IPS-18c (cell line): ENCODE results near the gene ZNF672.
A peak's percentile ranks its signal among the peaks of the same experiment; 100 is the strongest.
"Not testable (repeated sequence)": the region's sequence is repeated elsewhere in the genome, so short reads cannot be mapped to it uniquely, and the experiment has no call there.

Experiments
- H3K4me3 ChIP-seq: 2 replicates; pipeline ENCODE4 v1.7.0; 2013; ENCODE audit warnings: low read depth, mild to moderate bottlenecking, low read length, moderate library complexity; ENCODE audit not compliant: insufficient read depth
- H3K9me3 ChIP-seq: one replicate; pipeline ENCODE4 v1.6.1; 2013; ENCODE audit warnings: mild to moderate bottlenecking, low read length, moderate library complexity; ENCODE audit not compliant: control insufficient read depth, insufficient read depth

The ZNF672 gene

DNA sequence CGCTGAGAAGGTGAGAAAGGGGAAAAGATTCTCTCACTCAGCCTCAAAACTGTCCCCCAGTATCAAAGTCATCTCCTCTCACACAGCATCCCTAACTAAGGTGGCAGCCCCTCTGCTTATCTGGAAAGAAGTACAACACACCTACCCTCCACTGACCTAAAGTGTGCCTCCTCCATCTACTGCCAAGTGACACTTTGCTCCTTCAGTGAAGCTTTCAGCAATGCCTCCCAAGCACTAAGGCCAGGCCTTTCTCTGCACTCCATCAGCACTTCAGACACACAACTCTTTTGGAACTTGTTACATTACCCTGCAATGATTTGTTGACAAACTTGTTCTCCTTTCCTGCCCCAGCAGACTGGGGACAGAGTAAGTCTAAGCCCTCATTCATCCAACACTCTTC, 13.7 kb upstream of the ZNF672 start:
- Histone ChIP-seq H3K4me3 (no peak overlapping the region), H3K9me3 (no peaks in the 10 kb centered on the region)

DNA sequence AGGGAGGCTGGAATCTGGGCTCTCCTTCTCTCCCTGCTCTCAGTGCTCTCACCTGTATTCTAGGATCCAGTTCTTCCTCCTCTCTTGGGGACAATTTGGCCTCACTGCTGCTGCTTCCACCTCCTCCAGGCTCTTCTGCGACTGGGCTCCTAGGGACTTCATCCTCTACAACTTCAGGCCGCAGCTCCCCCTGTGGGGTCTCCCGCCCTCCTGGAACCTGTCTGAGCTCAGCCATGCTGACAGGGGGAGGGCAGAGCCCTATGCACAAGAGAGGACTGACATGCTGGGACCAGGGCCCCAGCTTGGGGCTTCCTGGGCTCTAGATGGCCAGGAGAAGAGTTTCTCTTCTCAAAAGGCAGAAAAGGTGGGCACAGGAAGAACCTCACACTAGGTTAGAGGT, 13.3 kb upstream of the ZNF672 start:
- Histone ChIP-seq H3K9me3 (no peaks in the 10 kb centered on the region), H3K4me3 (no peak overlapping the region; the same call in 1 of the 2 replicates)

DNA sequence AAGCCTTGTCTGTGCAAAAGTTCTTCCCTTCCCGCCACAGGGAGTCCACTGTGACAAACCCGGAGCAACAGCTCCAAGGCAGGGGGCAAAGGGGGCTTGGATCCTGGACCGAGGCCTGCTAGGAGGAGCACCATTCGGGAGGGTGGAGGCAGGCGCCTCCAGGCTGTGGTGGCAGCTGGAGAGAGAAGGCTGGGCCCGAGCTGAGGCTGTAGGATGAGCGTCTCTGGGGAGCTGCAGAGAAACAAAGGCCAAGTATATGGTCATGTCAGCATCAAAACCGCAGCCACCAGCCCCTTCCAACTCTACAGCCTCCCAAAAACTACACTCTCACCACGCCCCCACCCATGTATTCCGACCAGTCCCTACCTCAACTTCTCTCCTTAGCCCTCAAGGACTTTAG, 12.9 kb upstream of the ZNF672 start:
- Histone ChIP-seq H3K4me3 (peak overlapping the region; percentile 87), H3K9me3 (no peaks in the 10 kb centered on the region)

DNA sequence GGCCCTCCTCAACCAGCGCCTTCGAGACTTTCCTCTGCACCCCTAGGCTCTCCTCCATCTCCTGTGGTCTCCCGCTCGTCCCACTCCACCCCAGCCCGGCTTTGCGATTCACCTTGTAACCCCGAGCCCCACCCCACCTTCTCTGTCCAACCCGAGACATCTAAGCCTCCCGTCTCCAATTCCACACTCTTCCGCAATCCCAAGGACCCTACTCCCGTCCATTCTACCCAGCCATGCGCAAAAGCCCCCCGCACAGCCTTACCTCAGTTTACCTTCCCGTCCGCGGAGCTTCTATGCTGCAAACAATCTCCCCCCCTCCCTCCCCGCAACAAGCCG, 12.5 kb upstream of the ZNF672 start:
- no peaks in the 10 kb centered on the region for H3K9me3 ChIP-seq
- peak overlapping the region; percentile 87 for H3K4me3 ChIP-seq

DNA sequence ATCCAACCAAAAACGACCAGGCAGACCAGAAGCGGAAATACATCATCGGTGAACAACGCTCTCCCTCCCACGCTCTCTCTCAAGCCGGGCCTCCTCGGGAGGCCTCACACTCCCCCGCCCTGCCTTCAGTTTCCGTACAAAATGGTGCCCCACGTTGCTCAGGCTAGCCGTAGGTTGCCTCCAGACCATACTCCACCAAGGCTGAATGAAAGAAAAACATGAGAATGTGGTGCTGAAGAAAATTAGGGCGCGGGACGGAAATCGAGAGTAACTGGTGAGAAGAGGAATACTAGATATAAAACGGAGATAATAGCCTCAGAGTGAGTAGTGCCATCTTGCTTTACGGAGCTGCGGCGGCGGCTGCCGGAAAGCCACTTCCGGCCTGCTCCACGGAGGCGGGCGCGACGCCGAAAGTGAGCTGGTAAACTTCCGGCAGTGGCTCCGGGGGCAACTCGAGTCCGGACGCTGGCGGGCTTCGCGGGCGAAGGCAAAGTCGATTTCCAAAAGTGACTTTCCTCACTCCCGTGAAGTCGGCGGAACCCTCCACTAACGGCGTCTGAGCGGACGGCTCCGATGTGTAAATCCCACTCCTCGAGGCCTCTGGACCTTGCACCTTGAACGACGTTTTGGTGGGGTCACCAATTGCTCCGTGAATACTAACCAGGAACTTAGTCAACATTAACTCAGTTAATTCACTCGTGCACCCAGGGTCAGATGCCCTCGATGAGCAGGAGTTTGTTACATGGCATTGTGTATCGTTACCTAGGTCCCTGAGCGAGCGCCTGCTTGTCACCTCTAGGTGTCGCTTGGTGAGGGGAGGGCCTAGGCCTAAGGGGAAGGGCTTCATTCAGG, 11.9 kb upstream of the ZNF672 start, which contains the start of gene SH3BP5L:
Gene SH3BP5L, minus strand, starts transcription at position 7 of the 852 bp plus-strand sequence. CDS start 980 bp downstream, outside the sequence.
- H3K4me3 ChIP-seq = peak within 1 kb of the TSS; percentile 87
- no peaks in the 10 kb centered on the region for H3K9me3 ChIP-seq

DNA sequence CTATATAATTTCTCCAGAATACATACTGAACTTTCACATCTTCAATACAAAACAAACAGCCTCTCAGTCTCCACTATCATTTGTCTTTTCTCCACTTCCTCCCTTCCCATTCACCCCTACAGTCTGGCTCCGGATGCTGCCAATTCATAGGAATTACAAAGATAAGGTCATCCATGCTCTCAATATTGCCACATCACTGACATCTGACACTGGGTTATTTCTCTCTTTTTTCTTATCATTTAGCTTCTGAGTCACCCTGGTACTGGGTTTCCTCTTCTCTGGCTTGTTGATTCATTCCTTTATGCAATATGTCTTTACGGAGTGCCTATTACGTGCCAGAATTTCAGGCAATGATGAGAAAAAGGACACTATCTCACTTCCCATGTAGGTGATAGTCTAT, 9.2 kb upstream of the ZNF672 start:
- Histone ChIP-seq H3K9me3 (no peaks in the 10 kb centered on the region), H3K4me3 (no peak overlapping the region)

DNA sequence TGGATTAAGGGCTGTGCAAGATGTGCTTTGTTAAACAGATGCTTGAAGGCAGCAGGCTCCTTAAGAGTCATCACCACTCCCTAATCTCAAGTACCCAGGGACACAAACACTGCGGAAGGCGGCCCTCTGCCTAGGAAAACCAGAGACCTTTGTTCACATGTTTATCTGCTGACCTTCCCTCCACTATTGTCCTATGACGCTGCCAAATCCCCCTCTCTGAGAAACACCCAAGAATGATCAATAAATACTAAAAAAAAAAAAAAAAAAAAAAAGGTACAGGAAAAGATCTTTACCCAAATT, 7.4 kb upstream of the ZNF672 start:
- H3K4me3 ChIP-seq, H3K9me3 ChIP-seq: not testable (repeated sequence)

DNA sequence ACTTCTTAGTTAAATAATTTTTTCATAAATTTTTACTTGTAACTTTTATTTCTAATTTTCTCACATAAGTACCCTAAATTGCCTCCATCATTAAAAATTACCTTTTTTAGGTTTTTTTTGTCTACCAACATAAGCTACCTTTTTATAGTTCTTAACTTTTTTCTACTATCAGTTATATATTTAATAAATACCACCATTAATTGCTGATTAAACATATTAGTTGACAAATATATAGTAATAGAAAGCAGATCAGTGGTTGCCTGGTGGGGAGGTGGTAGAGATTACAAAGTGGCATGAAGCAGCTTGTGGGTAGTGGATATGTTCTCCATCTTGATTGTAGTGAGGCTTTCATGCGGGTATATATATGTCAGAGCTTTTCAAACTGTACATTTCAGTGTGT, 6.2 kb upstream of the ZNF672 start:
- Histone ChIP-seq H3K9me3 (no peaks in the 10 kb centered on the region), H3K4me3 (no peak overlapping the region)

DNA sequence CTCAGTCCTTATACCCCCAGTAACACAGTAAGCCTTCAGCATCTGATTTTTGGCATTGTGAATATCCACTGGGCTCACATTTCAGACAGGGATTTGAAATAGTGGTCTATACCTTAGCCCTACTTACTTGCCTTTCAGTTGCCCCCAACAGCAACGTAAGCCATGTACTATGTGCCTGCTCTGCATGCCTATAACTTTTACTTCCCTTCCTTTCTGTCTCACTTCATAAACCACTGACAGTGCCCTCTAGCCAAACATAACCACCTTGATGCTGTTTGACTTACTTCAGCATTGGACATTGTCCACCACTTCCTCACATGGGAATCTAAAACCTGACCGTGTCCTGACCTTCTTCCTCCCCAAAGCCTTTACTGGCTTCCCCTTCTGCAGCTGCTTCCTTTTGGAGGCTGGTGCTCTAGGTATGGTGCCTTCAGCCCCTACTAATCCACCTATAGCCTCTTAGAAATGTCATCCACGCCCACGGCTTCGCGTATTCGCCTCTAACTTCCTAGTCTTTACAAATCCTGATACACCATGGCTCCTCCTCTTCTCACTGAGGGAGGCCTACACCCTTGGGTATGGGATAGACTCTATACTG, 3.6 kb upstream of the ZNF672 start:
- Histone ChIP-seq H3K9me3 (no peaks in the 10 kb centered on the region), H3K4me3 (no peak overlapping the region)

DNA sequence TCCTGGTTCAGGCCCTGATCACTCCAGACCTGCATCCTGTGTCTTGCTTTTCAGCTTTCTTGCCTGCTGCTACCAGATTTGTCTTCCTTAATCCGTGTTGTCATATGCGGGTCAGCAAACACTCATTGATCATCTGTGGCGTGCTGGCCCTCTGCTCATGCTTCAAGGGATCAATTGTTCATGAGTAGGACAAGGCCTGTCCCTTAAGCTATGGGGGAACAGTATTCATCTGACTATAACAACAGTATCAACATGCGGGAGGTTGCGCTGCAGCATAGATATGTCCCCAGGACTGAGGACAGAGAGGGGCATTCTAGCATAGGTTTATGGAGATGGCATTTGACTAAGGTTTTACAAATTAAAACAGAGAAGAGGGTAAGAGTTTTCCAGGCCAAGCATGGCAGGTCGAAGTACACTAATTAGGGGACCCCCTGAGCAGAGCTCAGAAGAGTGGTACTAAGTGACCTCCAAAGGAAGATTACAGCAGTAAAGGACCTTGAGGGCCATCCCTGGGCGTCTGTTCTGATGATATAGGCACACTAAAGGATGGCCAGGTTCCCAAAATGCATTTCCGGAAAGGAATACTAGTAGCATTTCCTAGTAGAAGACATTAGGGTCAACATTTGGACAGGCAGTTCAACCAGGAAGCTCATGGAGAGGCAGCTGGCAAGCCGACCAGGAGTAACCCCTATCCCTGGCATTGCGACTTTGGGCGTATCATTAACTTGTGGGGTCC, 811 bp upstream of the ZNF672 start:
- H3K9me3 ChIP-seq = no peaks in the 10 kb centered on the region
- peak overlapping the region; percentile 46 for H3K4me3 ChIP-seq

DNA sequence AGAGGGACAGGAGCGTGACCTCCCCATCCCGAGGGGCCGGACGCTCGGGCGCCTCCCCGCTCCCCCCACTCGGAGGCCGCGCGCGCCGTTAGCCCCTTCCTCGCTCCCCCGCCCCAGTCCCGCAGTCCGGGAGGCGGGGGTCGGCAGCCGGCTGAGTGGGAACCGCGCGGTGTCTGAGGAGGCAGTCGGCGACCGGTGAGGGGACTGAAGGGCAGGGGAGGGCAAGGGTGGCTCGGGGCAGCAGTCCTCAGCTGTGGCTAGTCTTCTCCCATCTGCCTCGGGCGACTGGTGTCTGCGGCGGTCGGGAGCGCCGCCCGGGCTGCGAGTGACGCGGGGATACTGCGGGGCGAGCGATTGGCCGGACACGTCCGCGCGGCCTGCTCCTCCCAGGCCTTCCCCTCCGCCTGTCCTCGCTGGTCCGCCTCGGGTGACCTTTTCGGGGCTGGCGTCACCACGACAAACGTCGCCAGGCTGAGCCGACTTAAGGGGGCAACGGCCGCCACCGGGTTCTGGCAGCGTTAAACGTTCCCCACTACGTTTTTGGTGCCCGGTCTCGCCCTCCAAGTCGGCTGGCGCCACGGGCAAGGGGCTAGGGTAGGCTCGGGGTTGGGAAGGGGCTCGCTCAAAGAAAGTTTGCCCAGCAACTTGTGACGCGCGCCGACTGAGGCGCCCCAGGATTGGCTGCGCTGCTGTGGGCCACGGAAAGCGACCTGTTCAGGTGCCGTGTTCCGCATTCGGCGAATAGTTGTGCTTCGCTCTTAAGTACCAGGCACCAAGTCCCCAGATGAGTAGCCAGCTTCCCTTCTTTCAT, 538 bp downstream of the ZNF672 start:
- Histone ChIP-seq H3K9me3 (no peaks in the 10 kb centered on the region), H3K4me3 (peak overlapping the region; percentile 98)

DNA sequence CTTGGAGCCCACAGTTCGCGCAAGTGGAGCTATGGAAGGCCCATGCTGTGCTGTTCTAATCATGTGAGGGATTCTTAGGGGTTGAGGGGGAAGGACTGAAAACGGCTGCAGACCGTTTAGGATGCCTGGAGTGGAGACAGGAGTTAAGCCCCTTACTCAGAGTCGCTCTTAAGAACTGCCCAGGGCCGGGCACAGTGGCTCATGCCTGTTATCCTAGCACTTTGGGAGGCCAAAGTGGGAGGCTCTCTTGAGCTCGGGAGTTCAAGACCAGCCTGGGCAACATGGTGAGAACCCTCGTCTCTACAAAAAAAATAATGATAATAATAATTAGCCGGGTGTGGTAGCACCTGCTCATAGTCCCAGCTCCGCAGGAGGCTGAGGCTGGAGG, 1.1 kb downstream of the ZNF672 start:
- Histone ChIP-seq H3K9me3 (no peaks in the 10 kb centered on the region), H3K4me3 (peak overlapping the region; percentile 98)

DNA sequence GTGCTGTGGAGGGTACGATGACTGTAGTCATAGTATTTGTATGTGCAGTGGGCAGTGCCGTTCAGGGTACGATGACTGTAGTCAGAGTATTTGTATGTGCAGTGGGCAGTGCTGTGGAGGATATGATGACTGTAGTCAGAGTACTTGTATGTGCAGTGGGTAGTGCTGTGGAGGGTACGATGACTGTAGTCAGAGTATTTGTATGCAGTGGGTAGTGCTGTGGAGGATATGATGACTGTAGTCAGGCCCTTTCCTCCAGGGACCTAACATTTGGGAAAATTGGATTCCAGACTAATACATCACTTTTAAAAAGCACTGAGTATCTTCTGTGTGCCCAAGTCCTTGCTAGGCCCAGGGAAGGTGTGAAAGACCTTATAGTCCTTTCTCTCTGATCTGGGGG, 2.9 kb downstream of the ZNF672 start:
- no peaks in the 10 kb centered on the region for H3K9me3 ChIP-seq
- H3K4me3 ChIP-seq = no peak overlapping the region

DNA sequence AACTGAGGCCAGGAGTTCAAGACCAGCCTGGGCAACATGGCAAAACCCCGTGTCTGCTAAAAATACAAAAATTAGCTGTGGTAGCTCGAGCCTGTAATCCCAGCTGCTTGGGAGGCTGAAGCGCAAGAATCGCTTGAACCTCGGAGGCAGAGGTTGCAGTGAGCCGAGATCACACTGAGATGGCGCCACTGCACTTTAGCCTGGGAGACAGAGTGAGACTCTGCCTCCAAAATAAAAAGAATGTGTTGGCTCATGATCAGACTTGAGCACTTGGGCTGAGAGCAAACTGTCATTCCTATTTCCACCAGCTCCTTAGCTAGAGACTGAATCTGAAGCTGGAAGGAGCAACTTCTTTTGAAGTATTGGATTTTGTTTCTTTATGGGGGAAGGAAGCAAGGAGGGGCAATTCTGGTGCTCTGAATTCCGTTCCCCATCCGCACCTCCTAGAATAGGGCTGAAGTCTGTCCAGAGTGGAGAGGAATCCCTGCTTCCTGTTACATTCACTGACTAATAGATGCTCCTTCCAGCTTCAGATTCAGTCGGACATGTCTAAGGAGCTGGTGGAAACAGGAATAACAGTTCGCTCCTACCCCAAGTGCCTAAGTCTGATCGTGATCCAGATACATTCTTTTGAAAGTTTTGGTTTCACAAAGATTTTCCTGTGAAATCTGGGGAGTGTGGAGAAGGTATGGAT, 3.8 kb downstream of the ZNF672 start:
- Histone ChIP-seq H3K4me3 (no peak overlapping the region), H3K9me3 (no peaks in the 10 kb centered on the region)

DNA sequence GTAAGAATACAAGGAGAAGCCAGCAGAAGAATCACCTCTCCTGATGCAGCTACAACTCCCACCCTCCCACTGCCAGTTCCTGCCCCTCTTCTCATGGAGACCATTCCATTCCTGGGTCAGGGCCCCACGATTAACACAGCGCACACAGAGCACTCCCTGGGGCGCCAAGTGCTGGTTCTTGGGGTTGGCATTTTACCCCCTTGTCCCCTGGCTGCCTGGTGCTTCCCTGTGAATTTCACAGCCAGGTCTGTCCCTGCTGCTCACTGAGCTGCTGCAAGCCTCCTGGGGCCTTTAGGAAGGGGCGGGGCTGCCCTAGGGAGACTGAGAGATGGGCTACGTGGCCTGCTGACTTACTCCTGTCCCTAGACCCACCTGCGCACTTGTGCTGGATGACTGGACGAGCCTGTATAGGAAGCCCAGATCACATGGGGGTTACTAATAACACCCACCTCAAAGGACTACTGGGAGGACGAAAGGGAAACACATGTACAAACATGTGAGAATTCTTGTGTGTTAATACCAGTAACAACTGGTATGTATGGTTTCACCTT, 4.8 kb downstream of the ZNF672 start:
- no peaks in the 10 kb centered on the region for H3K9me3 ChIP-seq
- H3K4me3 ChIP-seq = no peak overlapping the region

DNA sequence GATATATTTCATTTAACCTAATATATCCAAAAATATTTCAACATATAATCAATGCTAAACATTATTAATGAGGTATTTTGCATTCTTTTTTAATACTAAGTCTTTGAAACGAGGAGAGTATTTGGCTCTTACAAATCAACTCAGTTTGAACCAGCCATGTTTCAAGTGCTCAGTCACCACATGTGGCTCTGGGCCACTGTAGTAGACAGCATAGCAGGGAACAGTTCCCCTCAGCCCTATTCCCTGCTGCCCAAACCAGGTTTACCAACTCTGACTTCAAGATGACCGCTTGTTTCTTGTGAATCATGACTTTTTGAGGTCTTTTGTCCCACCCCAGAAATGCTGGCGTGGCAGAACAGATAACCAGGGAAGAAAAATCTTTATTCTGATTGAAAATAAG, 5.7 kb downstream of the ZNF672 start:
- no peak overlapping the region for H3K4me3 ChIP-seq

DNA sequence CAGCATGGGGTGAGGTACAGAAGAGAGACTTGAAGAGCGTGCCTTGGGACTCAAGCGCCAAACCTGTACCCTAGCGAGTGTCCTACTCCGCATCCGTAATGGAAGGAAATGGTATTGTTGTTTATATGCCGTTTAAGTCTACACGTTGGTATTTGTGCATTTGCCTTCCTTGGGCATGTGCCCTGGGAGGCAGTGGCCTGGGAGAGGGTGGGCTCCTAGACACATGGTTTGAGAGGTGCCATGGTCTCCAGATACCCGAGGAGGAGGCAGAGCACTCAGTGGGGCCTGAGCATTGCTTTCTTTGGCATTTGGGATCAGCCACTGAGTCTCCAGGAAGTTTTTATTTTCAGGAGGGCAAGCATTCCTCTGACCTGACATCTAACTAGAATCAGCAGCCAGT, 6.5 kb downstream of the ZNF672 start:
- H3K4me3 ChIP-seq = no peak overlapping the region
- no peaks in the 10 kb centered on the region for H3K9me3 ChIP-seq

More for the DNA sequence above, 5.7 kb downstream of the ZNF672 start:
- H3K9me3 ChIP-seq = no peaks in the 10 kb centered on the region
